Right lung (tissue), 5 donors: ENCODE measurements around the gene ROBO1. TPM values are rescaled to one million over a fixed set of nuclear protein-coding genes. Genes with fewer than 3 reads are reported as not detected.
A peak's percentile ranks its signal among the peaks of the same experiment; 100 is the strongest.
"Not testable (repeated sequence)": the region's sequence is repeated elsewhere in the genome, so short reads cannot be mapped to it uniquely, and the experiment has no call there.

Experiments
- DNase-seq, 2 donors: peaks; one replicate each; pipeline ENCODE4 v3.0.0-alpha.2; 2013
- polyA plus RNA-seq, 5 donors: library from polyadenylated mRNA; unstranded; fragments of 120-200 nt; gene quantifications; one replicate each; pipeline versions ENCODE4 v1.2.1 to v1.2.3, GENCODE V29; 2013; ENCODE audit warnings: inconsistent platforms in 1 of 5, low replicate concordance in 1 of 5; ENCODE audit not compliant: insufficient read length in 5 of 5, insufficient read depth in 1 of 5

ROBO1 gene
- polyA plus RNA-seq, 5 donors = 63.3 to 139 (median 102) TPM

DNA sequence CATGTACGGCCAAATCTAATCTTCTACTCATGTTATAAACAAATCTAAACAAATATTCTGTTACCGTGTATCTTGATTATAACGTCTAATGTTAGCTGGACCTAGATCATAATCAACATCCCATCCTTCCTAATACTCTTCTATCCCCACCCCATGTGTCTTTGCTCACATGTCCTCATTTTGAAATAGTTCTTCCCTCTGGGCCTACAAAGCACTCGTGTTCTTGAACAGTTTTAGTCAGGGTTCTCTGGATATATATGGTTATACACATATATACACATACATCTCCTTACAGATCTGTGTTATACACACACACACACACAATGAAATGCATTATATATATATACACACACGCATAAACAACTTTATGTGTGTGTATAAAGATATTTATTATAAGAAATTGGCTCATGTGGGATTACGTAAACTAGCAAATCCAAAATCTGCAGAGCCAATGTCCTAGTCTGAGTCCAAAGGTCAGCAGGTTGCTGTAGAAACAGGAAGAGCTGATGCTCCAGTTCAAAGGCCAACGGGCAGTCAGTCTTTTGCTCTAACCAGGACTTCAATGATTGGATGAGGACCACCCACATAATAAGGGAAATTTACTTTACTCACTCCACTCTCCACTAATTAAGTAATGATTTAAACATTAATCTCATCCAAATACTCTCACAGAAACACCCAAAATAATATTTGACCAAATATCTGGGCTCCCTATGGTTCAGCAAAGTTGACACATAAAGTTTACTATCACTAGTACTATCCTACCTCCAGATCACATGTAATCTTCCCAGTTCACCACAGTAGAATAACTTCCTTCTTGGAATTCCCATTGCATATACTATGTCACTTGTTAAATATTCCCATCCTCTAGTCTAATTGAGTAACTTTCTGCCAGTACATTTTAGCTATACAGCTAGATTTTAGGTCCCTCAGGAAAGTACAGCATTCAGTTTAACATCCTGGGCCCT, 450.0 kb downstream of the ROBO1 start:
- no peak for DNase-seq

DNA sequence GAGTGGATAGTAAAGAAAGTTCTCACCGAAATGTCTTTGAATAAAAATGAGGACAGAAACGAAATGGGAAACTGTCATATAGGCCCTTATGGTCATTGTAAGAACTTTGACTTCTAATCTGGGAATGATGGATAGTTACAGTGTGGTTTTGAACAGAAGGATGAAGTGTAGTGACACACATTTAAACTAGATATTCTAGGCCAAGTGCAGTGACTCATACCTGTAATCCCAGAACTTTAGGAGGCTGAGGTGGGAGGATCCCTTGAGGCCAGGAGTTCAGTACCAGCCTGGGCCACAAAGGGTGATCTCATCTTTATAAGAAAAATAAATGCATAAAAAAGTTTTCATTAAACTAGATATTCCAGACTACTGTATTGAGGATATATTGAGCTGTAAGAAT, 452.8 kb downstream of the ROBO1 start:
- DNase-seq = no peak

DNA sequence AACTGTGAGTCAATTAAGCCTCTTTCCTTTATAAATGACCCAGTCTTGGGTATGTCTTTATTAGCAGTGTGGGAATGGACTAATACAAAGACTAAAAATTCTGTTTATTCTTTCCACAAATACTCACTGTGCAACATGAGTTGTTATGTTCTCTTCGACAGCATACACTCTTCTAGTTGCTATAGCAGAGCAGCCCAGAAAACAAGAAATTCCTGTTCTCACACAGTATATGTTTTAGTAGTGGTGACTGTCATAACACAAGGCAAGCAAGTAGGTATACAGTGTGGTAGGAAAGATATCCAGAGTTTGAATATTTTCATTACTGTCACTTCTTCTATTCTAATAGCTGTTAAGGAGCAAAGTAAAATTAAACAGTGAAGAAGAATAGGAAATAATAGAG, 453.3 kb downstream of the ROBO1 start:
- no peak for DNase-seq

DNA sequence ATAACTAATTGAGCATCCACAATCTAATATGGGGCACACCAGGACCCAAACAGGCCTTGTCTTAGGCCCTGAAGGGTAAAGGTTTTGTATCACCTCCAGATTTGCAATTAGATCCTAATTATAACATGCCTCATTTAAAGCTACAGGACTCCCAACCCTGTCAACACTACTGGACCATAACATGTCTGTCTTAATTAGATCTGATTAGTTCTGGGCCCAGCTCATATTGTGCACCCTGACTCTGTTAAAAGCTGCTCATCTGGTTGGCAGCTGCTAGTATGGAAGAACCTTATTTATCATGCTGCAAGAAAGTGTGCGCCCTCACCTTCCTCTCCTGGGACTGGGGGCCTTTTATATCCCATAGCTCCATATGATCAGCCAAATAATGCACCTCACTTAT, 457.8 kb downstream of the ROBO1 start:
- DNase-seq = no peak

DNA sequence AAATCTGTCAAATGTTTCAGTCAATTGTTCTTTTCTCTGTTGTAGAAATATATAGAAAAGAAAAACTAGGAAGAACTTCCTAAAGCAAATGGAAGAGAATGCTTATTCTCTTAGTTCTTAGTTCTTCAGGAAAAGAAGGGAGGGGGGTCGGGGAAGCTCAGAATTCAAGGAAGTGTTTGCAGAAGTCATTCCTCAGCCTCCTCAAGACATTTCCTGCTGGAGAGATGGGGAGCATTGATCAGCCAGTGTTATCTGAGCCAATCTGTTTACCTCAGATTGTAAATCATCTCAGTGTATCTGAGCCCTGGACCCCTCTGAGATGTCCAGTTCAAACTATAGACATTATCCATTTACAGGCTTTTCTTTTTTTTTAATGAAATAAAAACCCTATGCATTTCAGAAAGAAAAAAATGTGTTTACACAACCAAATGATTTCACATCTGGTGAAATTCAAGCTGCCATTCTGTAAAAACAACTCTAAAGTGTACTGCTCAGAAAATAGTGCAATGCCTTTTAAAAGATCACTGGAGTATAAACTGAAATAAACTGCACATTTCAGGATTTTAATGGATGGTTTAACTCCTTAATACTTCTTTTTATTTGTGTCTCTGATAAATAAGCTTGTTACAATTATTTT, 460.7 kb downstream of the ROBO1 start:
- DNase-seq = no peak

DNA sequence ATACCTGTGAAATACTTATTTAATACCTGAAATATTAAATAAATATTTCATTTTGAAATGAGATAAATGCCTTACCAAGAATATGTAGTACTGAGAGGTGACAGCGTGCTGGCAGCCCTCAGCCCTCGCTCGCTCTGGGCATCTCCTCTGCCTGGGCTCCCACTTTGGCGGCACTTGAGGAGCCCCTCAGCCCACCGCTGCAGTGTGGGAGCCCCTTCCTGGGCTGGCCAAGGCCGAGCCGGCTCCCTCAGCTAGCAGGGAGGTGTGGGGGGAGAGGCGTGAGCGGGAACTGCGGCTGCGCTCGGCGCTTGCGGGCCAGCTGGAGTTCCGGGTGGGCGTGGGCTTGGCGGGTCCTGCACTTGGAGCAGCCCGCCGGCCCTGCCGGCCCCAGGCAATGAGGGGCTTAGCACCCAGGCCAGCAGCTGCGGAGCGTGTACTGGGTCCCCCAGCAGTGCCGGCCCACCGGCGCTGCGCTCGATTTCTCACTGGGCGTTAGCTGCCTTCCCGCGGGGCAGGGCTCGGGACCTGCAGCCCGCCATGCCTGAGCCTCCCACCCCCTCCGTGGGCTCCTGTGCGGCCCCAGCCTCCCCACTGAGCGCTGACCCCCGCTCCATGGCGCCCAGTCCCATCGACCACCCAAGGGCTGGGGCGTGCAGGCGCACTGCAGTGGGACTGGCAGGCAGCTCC, 467.7 kb downstream of the ROBO1 start:
- DNase-seq = not testable (repeated sequence)

DNA sequence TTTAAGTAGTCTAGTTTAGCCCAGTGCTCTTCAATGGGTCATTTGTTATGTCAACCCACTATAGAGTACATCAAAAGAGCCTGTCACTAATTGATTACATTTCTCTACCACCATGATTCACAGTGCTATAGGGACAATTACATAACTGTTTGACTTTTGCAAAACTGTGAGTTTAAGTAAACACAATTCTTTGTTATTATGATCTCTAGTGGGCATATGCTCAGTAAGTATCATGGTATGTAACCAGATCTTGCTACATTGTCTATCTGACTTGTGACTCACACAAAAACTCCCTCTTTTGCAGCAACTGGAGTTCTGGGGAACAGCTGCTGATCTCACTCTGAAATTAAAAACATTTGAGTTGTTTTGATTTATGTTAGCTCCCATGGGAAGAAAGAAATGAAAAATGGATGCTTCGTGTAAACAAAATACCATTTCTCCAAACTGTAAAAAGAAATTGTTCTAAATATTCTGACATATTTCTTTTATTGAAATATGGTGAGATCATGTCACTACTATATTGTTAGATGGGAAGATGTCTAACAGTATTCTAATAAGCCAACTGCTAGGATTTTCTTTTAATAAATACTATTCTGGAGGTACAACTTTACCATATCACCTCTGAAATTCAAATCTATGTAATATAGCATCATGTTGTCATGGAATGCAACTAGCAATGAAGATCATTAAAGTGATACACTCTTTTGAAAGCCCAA, 470.4 kb downstream of the ROBO1 start:
- peak in 1 of 2 donors; percentile 43 for DNase-seq

DNA sequence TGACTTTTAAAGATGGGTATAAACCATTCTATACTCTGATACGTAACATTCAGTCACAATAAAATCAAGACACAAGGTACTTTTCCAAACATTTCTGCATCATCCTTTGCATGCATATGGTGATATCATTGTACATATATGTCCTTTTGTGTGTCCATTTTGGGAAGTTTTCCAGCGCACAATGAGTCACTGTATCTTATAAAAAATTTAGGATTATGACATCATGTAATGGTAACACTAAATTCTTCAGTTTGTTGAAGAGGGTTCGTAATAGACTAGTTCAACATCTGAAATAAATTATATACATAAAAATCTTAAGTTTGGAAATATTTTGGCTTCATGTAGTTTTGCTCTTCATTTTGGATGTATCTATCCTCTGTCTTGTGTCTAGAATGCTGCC, 480.9 kb downstream of the ROBO1 start:
- DNase-seq = no peak

DNA sequence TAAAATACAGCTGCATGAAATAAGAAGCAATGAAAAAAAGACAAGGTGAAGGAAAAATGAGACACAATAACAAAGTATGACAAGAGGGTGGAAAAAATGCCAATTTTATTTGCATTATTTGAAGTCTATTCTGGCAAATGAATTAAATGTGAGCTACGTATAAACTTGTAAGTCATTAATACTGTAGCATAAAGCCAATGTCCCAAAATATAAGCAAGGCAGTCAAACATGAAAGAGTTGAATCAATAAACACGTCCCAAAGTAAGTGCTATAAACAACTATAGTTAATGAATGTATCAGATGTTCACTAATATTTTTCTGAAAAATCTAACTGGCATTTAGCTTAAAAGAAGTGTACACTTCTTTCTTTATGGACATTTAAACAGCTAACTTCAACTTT, 481.9 kb downstream of the ROBO1 start:
- peak; percentile 38 to 49 for DNase-seq

DNA sequence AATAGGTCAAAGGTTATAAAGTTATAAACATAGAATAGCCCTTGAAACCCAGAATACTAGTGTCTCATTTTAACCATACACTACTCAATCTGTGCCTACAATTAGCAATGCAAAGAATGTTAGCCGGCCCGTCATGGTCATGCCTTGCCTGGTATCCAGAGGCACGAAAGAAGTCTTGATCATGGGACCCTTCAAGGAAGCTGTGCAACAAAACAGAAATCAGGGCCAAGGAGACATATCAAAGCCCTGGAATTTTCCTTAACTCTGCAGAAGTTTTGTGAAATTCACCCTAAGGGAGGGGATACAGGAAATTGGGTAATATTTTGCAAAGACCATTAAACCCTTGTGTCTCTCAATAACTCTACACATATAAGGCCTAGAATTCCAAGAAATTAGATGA, 482.4 kb downstream of the ROBO1 start:
- peak; percentile 29 to 45 for DNase-seq

DNA sequence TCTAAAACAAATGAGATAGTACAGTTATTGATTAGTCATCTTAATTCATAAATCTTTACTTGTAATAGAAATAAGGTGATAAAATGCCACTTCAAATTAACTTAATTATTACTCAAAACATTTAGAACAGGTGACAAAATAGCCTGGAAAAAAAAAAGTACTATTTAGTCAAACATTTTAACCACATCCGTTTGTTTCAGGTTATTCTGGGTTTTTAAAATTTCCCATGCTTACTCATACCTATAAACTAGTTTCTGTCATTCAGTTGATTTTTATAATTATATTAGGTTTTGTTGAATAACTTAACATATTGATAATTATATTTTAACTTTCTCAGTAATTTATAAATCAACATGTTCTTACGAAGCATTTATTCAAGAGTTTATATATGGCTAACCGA, 483.0 kb downstream of the ROBO1 start:
- no peak for DNase-seq

DNA sequence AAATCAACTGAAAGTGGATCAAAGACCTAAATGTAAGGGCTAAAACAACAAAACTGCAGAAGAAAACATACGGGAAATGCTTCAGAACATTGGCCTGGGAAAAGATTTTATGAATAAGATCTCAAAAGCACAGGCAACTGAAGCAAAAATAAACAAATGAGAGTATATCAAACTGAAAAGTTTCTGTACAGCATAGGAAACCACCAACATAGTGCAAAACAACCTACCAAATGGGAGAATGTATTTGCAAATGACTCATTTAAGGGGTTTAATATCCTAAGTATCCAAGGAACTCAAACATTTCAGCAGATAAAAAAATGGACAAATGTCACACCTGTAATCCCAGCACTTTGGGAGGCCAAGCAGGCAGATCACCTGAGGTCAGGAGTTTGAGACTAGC, 489.1 kb downstream of the ROBO1 start:
- no peak for DNase-seq

DNA sequence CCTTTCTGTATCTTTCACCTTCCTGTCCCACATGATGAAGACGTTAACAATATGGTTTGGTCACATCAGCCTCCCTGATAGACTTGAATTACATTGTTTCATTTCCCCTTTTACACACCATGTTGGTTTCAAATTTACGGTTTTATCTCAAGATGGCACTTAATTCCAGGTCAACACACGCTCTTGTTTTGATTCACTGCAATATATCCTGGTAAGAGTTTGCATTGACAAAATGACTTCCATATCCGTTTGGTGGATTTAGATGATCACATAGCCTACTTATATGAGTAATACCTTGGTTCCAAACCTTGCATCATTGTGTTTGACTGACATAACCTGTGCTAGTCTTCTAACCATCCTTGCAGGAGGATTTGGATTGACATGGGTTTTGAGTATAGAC, 499.4 kb downstream of the ROBO1 start:
- no peak for DNase-seq

DNA sequence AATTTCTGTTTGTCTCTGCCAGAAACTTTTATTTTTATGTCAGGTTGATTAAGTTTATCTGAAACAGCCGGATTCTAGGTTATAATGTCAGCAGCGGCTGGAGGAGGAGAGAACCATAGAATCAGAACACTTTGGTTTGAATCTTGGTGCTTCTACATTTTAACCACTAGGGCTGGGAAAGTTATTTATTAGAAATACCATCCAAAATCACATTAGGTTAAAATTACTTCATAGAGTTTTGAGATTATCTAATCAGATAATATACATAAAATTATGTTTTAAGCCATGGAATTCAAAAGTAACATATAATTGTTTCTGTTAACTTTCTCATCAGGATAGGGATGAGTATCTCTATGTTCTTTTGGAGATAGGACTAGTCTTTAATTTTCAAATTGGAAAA, 502.9 kb downstream of the ROBO1 start:
- no peak for DNase-seq

DNA sequence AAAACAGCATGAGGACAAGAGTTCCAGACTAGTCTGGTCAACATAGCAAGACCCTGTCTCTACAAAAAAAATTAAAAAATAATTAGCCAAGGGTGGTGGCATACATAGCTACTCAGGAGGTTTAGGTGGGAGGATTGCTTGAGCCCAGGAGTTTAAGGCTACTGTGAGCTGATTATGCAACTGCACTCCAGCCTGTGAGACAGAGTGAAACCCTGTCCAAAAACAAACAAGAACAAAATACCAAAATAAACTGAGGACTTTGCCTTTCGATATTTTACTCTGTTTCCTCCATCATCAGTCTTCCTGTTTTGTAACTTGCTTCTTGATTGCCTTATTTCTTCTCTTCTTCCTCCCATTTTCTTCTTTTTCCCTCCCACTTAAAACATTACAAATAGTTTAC, 504.4 kb downstream of the ROBO1 start:
- no peak for DNase-seq

DNA sequence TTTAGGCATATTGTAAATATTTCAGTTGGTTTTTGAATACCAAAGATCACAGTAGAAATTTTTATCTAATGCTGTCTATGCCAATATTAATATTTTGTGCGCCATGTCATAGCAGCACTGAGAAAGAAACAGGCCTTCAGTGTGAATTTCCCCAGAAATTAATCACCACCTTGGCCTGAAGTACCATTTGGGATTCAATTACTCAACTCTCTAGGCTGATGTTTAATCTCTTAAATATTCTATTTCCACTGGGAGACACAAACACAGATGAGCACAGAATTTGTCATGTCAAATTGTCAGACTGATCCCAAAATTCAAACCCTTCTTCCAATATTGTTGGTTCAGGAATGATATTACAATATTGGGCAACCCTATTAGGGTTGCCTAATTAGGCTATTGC, 509.3 kb downstream of the ROBO1 start:
- no peak for DNase-seq

DNA sequence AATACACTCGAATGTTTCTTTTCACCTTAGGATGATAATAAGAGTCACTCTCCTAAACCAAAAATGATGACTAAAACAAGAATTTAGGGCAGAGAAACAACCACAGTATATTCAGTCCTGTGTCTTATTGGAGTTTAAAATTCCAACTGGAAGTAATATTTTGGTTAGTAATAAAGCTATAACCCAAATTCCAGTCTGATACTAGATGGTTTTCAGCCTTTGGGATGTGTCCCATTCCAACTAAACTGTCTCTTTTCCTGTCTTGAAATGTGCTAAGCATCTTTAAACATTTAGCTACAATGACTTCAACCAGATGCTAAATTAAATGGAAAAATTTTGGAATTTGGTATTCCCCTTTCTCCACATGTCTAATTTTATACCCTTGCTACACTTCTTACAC, 510.0 kb downstream of the ROBO1 start:
- DNase-seq = no peak

DNA sequence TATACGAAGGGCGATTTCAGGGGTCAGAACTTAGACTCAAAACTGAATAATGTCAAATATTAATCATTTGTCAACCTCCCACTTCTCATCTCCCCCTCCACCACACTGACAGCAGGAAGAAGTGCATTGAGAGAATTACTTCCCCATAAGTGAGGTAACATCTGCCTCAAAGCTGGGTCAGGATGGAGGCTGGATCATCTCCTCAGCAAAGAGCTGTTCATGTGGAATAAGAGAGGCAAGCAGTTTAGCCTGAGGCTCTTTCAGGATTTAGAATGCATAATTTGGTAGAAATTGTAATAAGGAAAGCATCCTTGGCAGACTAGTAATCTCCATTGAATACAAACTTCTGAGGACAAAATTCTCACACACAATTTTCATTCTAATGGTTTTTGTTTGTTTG, 512.1 kb downstream of the ROBO1 start:
- no peak for DNase-seq

DNA sequence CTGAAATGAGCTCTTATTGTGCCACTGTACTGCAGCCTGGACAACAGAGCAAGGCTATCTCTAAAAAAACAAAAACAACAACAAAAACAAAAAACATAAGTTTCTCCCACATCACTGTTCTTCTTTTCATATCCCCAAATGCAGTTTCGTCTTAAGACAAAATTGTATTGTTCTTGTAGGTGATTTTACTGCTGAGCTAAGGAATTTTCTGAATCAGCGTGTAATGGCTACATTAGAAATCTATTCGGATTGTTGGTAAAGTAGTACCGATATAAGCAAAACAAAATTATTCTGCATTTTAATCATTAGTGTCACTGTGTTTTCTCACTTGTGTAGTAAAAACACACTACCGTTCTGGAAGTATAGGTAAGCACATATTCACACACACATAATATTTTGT, 512.5 kb downstream of the ROBO1 start:
- no peak for DNase-seq

DNA sequence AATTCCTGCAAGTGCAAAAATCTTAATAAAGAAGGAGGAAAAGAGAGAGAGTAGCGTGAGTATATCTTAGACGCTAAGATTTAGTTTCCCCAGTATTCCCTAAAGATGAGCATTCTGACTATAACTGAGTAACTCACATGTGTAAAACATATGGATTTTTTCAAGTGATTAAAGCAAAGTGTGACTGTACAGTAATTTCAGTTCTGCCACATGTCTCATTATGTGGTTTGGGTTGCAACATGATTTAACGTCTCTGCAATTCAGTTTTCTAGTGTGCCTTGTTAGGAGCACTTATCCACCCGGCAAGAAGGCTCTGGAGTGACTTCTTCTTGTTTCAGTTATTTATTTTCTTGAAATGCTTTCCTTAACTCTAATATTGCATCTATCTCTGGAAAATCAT, 514.1 kb downstream of the ROBO1 start:
- DNase-seq = peak in 1 of 2 donors; percentile 5

DNA sequence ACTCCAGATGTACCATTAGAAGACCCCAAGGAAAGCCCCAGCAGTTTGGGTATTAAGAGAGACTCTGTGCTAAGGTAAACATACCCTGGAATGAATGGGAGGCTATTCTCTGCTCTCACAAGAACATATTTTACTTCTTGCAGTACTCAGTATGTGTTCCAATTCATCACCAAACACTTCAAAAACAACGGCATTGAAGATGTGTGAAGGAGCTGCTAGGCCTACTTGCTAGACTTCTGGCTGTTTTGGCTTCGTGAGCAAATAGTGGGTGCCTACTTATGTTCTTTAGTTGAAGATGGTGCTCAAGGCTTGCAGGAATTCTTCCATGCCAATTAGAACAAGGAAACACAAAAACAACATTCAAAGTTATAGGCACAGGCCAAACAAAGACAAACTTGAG, 514.5 kb downstream of the ROBO1 start:
- DNase-seq = peak; percentile 10 to 15

DNA sequence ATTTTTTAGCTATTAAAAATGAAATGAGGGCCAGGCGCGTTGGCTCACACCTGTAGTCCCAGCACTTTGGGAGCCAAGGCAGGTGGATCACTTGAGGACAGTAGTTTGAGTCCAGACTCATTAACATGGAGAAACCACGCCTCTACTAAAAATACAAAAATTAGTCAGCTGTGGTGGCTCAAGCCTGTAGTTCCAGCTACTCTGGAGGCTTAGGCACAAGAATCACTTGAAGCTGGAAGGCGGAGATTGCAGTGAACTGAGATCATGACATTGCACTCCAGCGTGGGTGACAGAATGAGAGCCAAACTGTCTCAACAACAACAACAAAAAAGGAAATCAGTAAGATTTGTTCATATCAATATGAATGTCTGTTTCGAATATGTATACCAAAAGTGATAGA, 517.1 kb downstream of the ROBO1 start:
- no peak for DNase-seq
